ENCODE data around the gene ARHGEF3.

ARHGEF3 gene

GRCh38 chr3:56764184-56764583, 37.6 kb downstream of the ARHGEF3 start:
- ChIA-PET POLR2A (interaction anchor here (0.6 kb wide), 1 partner anchor 19 kb away, joined by 3 read pairs; no protein-coding TSS in a partner anchor), CTCF (interaction anchor here (1.6 to 1.7 kb wide), 2 partner anchors 35 to 225 kb away, joined by 3 to 6 read pairs; no protein-coding TSS in a partner anchor)
- H3K4me3 ChIP-seq (ENCODE audit: low read depth, low read length) = no peak overlapping the region
- no peak for TF ChIP-seq CTCF (IDR thresholded peaks at IDR 0.05; ENCODE audit: insufficient read depth, low read length, missing control alignments)
- no peak for DNase-seq (ENCODE audit: low read depth, low spot score)

- no peak overlapping the region for H3K4me3 ChIP-seq (ENCODE audit: low read depth, low read length)
- ChIA-PET POLR2A (no interaction called here), CTCF (interaction anchor here (1.6 kb wide), 1 partner anchor 226 kb away, joined by 3 read pairs; no protein-coding TSS in a partner anchor)
- DNase-seq (ENCODE audit: low read depth, low spot score) = no peak
- no peak for TF ChIP-seq CTCF (IDR thresholded peaks at IDR 0.05; ENCODE audit: insufficient read depth, low read length, missing control alignments)
Measured at GRCh38 chr3:56763233-56763632, 38.5 kb downstream of the ARHGEF3 start.

- no peak overlapping the region for H3K4me3 ChIP-seq (ENCODE audit: low read depth, low read length)
- no peak for TF ChIP-seq CTCF (IDR thresholded peaks at IDR 0.05; ENCODE audit: insufficient read depth, low read length, missing control alignments)
- DNase-seq (ENCODE audit: low read depth, low spot score) = no peak
- ChIA-PET CTCF (no interaction called here), POLR2A (no interaction called here)
Measured at GRCh38 chr3:56762718-56763117, 39.0 kb downstream of the ARHGEF3 start.

GRCh38 chr3:56761887-56762651, 39.7 kb downstream of the ARHGEF3 start:
- no peak overlapping the region for H3K4me3 ChIP-seq (ENCODE audit: low read depth, low read length)
- ChIA-PET POLR2A (no interaction called here), CTCF (interaction anchor here (1.3 kb wide), 1 partner anchor 38 kb away, joined by 5 read pairs; no protein-coding TSS in a partner anchor)
- DNase-seq (ENCODE audit: low read depth, low spot score) = no peak
- TF ChIP-seq CTCF (IDR thresholded peaks at IDR 0.05; ENCODE audit: insufficient read depth, low read length, missing control alignments) = no peak

- CTCF ChIA-PET = interaction anchor here (1.3 kb wide), 2 partner anchors 21 to 39 kb away, joined by 3 to 5 read pairs; no protein-coding TSS in a partner anchor
- H3K4me3 ChIP-seq (ENCODE audit: low read depth, low read length) = no peak overlapping the region
- TF ChIP-seq CTCF (IDR thresholded peaks at IDR 0.05; ENCODE audit: insufficient read depth, low read length, missing control alignments) = no peak
- DNase-seq (ENCODE audit: low read depth, low spot score) = no peak
- POLR2A ChIA-PET = no interaction called here
Measured at GRCh38 chr3:56761023-56761422, 40.7 kb downstream of the ARHGEF3 start.

GRCh38 chr3:56759532-56759931, 42.2 kb downstream of the ARHGEF3 start:
- no peak for DNase-seq (ENCODE audit: low read depth, low spot score)
- CTCF ChIA-PET = interaction anchor here (1.6 kb wide), 1 partner anchor 230 kb away, joined by 9 read pairs; no protein-coding TSS in a partner anchor
- H3K4me3 ChIP-seq (ENCODE audit: low read depth, low read length) = no peak overlapping the region
- no peak for TF ChIP-seq CTCF (IDR thresholded peaks at IDR 0.05; ENCODE audit: insufficient read depth, low read length, missing control alignments)
- POLR2A ChIA-PET = no interaction called here

Data from AG04449 (cell line).